Transverse colon (tissue), 4 donors: ENCODE results near the gene ZNF641. TPM values are rescaled to one million over a fixed set of nuclear protein-coding genes. Genes with fewer than 3 reads are reported as not detected.

Experiments used
- DNase-seq: peaks from one replicate; pipeline ENCODE4 v3.0.0-alpha.2; 2019
- H3K27ac ChIP-seq, 4 donors: fragments of 200-600 bp; sonication (generic); 2 replicates each; pipeline ENCODE4 v1.5.1; 2016 to 2018; ENCODE audit warnings: inconsistent platforms in 4 of 4
- H3K27me3 ChIP-seq: fragments of 200-600 bp; sonication (generic); 2 replicates; pipeline ENCODE4 v1.5.1; 2017; ENCODE audit warnings: inconsistent platforms
- H3K36me3 ChIP-seq, 4 donors: fragments of 200-600 bp; sonication (generic); 2 replicates each; pipeline ENCODE4 v1.5.1; 2017 to 2019; ENCODE audit warnings: inconsistent platforms in 4 of 4
- H3K4me1 ChIP-seq, 4 donors: fragments of 200-600 bp; sonication (generic); 2 replicates each; pipeline ENCODE4 v1.5.1; 2017 to 2020; ENCODE audit warnings: inconsistent platforms in 4 of 4
- H3K4me3 ChIP-seq, 4 donors: fragments of 200-600 bp; sonication (generic); 1 replicate in 1 of 4; 2 replicates in 3 of 4; pipeline versions ENCODE4 v1.5.1 to v1.6.1; 2017 to 2019; ENCODE audit warnings: inconsistent platforms in 4 of 4
- H3K9me3 ChIP-seq, 2 donors: fragments of 200-600 bp; sonication (generic); 2 replicates each; pipeline ENCODE4 v1.5.1; 2017 to 2019; ENCODE audit warnings: inconsistent platforms in 2 of 2
- EP300 ChIP-seq: sonication (generic); formaldehyde crosslinking; IDR thresholded peaks from one replicate; pipeline ENCODE4 v1.6.1; 2017; ENCODE audit warnings: antibody characterized with exemption, low read depth
- POLR2A ChIP-seq: fragments of 450-650 bp; IDR thresholded peaks from one replicate; pipeline ENCODE4 v1.6.1; 2016; ENCODE audit warnings: antibody characterized with exemption, mild to moderate bottlenecking, moderate library complexity
- POLR2AphosphoS5 ChIP-seq, 3 donors: sonication (generic); formaldehyde crosslinking; IDR thresholded peaks; one replicate each; pipeline ENCODE4 v1.6.1; 2016; ENCODE audit warnings: antibody characterized with exemption in 3 of 3
- WGBS, 2 donors: methylation state at CpG; one replicate each; pipeline ENCODE4 v1.1.5; 2018; ENCODE audit warnings: low coverage in 1 of 2; 5-methylcytosine and 5-hydroxymethylcytosine counted together
- in situ Hi-C, 4 donors: fragments of 200-750 bp; cut with MboI; loops; one replicate each; pipeline versions ENCODE4 v1.15.0 to v1.15.1; 2017; ENCODE audit warnings: low sequenced_read_pairs in 3 of 4, low pct_ligation_motif_present in 1 of 4, low pct_unique_long_range_greater_than_20kb in 1 of 4
- intact Hi-C: fragments of 100-400 bp; cut with DNase I; formaldehyde crosslinking; loops from one replicate; pipeline ENCODE4 v1.15.1; 2023; ENCODE audit warnings: low total_unique reads
- total RNA-seq, 4 donors: library from RNA; depleted of rRNA; stranded (reverse); fragments of >200 nt; gene quantifications; one replicate each; pipeline ENCODE4 v1.1.0, GENCODE V29; 2016
- TF ChIP-seq, protein P1 (sequence below), 5 experiments: fragments of 200-600 bp in 3 of 5; fragments of 450-650 bp in 2 of 5; sonication (generic) in 3 of 5; IDR thresholded peaks; 1 replicate in 2 of 5; 2 replicates in 3 of 5; pipeline ENCODE4 v1.5.1; 2016 to 2017; ENCODE audit warnings: antibody characterized with exemption in 5 of 5, inconsistent platforms in 3 of 5, mild to moderate bottlenecking in 2 of 5, moderate library complexity in 1 of 5

The ZNF641 gene
- total RNA-seq, 4 donors from 2014 or later, result 11.5 to 27.7 (median 15.2) TPM

GRCh38 chr12:48352157-48352760 is 1.5 kb upstream of the ZNF641 start:
- intact Hi-C loops, result no loop called here
- in situ Hi-C loops, result no loop called here
- TF ChIP-seq EP300 (no peak), POLR2A (no peak), POLR2AphosphoS5 (IDR thresholded peaks at IDR 0.05) (no peak)
- TF ChIP-seq, protein P1, sequence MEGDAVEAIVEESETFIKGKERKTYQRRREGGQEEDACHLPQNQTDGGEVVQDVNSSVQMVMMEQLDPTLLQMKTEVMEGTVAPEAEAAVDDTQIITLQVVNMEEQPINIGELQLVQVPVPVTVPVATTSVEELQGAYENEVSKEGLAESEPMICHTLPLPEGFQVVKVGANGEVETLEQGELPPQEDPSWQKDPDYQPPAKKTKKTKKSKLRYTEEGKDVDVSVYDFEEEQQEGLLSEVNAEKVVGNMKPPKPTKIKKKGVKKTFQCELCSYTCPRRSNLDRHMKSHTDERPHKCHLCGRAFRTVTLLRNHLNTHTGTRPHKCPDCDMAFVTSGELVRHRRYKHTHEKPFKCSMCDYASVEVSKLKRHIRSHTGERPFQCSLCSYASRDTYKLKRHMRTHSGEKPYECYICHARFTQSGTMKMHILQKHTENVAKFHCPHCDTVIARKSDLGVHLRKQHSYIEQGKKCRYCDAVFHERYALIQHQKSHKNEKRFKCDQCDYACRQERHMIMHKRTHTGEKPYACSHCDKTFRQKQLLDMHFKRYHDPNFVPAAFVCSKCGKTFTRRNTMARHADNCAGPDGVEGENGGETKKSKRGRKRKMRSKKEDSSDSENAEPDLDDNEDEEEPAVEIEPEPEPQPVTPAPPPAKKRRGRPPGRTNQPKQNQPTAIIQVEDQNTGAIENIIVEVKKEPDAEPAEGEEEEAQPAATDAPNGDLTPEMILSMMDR (IDR thresholded peaks at IDR 0.05), result no peak
- Histone ChIP-seq H3K9me3 (no peaks in the 10 kb centered on the region), H3K27ac (no peak overlapping the region), H3K4me3 (no peak overlapping the region), H3K4me1 (peaks cover 7 to 24% (median 15%) of the 10 kb centered on the region in 4 donors), H3K27me3 (no peaks in the 10 kb centered on the region), H3K36me3 (peaks cover 0 to 8% (median 0%) of the 10 kb centered on the region in 4 donors)
- 92 to 96% methylated on average over 9 to 11 of the region's 11 CpGs for WGBS, 2 donors
- DNase-seq, result no peak

GRCh38 chr12:48351022-48351708 is 446 bp upstream of the ZNF641 start:
- no peak for TF ChIP-seq POLR2A
- peak; percentile 10 to 26 (median 12) for TF ChIP-seq POLR2AphosphoS5 (IDR thresholded peaks at IDR 0.05)
- no peaks in the 10 kb centered on the region for H3K9me3 ChIP-seq
- intact Hi-C loops, result no loop called here
- peaks cover 0 to 18% (median 4%) of the 10 kb centered on the region in 4 donors for H3K36me3 ChIP-seq
- DNase-seq, result peak; percentile 77
- WGBS, 2 donors, result 0 to 1% methylated on average over 5 to 32 of the region's 36 CpGs
- peak overlapping the region; percentile 93 to 96 (median 94) for H3K27ac ChIP-seq
- peaks cover 7 to 24% (median 15%) of the 10 kb centered on the region in 4 donors for H3K4me1 ChIP-seq
- peak overlapping the region; percentile 66 to 91 (median 79) for H3K4me3 ChIP-seq
- in situ Hi-C loops, result no loop called here
- no peaks in the 10 kb centered on the region for H3K27me3 ChIP-seq

DNA sequence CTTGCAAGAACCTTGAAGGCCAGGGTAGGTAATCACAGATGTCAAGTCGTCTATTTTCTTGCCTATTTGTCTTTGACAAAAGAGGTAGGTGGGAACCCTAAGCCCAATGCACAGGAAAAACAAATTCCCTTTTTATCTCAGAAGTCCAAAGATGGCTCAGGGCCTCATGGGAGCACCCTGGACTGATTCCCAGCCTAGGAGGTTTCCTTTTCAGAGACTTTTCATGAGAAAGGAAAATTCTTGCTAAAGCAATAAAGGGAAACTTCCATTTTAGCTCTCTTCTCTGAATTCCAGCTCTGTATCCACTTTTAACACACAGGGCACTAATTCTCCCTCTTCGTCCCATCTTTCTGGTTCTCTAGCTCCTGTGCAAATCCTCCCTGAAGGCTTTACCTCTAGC is 1.2 kb downstream of the ZNF641 start:
- WGBS, 2 donors, result 50 to 52% methylated on average over 2 of the region's 2 CpGs

GRCh38 chr12:48342980-48343379 is 7.7 kb downstream of the ZNF641 start:
- WGBS, 2 donors, result 98 to 100% methylated on average over 1 to 8 of the region's 8 CpGs
- no peak for TF ChIP-seq EP300
- TF ChIP-seq, protein P1 (IDR thresholded peaks at IDR 0.05), result no peak
- TF ChIP-seq POLR2AphosphoS5 (IDR thresholded peaks at IDR 0.05), result no peak
- TF ChIP-seq POLR2A, result no peak
- Histone ChIP-seq H3K9me3 (no peaks in the 10 kb centered on the region), H3K27ac (no peak overlapping the region), H3K27me3 (no peaks in the 10 kb centered on the region), H3K36me3 (peaks cover 0 to 57% (median 19%) of the 10 kb centered on the region in 4 donors), H3K4me3 (no peak overlapping the region), H3K4me1 (no peaks in the 10 kb centered on the region)
- intact Hi-C loops, result no loop called here
- no peak for DNase-seq
- in situ Hi-C loops, result no loop called here

More for the DNA sequence above, 1.2 kb downstream of the ZNF641 start:
- Histone ChIP-seq H3K4me3 (peak overlapping the region in 1 of 4 donors; percentile 66), H3K27me3 (no peaks in the 10 kb centered on the region), H3K9me3 (no peaks in the 10 kb centered on the region), H3K36me3 (peaks cover 0 to 34% (median 10%) of the 10 kb centered on the region in 4 donors), H3K4me1 (peaks cover 7 to 24% (median 15%) of the 10 kb centered on the region in 4 donors), H3K27ac (peak overlapping the region; percentile 93 to 96 (median 94))
- intact Hi-C loops, result no loop called here
- TF ChIP-seq, protein P1 (IDR thresholded peaks at IDR 0.05), result no peak
- no peak for TF ChIP-seq EP300
- TF ChIP-seq POLR2AphosphoS5 (IDR thresholded peaks at IDR 0.05), result no peak
- TF ChIP-seq POLR2A, result no peak
- in situ Hi-C loops, result no loop called here
- no peak for DNase-seq
